ENCODE measurements around the gene TCF25. TPM values are rescaled to one million over a fixed set of nuclear protein-coding genes. Genes with fewer than 3 reads are reported as not detected.

TCF25 gene, protein sequence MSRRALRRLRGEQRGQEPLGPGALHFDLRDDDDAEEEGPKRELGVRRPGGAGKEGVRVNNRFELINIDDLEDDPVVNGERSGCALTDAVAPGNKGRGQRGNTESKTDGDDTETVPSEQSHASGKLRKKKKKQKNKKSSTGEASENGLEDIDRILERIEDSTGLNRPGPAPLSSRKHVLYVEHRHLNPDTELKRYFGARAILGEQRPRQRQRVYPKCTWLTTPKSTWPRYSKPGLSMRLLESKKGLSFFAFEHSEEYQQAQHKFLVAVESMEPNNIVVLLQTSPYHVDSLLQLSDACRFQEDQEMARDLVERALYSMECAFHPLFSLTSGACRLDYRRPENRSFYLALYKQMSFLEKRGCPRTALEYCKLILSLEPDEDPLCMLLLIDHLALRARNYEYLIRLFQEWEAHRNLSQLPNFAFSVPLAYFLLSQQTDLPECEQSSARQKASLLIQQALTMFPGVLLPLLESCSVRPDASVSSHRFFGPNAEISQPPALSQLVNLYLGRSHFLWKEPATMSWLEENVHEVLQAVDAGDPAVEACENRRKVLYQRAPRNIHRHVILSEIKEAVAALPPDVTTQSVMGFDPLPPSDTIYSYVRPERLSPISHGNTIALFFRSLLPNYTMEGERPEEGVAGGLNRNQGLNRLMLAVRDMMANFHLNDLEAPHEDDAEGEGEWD
- 146 and 165 TPM in 2 replicates for total RNA-seq

DNA sequence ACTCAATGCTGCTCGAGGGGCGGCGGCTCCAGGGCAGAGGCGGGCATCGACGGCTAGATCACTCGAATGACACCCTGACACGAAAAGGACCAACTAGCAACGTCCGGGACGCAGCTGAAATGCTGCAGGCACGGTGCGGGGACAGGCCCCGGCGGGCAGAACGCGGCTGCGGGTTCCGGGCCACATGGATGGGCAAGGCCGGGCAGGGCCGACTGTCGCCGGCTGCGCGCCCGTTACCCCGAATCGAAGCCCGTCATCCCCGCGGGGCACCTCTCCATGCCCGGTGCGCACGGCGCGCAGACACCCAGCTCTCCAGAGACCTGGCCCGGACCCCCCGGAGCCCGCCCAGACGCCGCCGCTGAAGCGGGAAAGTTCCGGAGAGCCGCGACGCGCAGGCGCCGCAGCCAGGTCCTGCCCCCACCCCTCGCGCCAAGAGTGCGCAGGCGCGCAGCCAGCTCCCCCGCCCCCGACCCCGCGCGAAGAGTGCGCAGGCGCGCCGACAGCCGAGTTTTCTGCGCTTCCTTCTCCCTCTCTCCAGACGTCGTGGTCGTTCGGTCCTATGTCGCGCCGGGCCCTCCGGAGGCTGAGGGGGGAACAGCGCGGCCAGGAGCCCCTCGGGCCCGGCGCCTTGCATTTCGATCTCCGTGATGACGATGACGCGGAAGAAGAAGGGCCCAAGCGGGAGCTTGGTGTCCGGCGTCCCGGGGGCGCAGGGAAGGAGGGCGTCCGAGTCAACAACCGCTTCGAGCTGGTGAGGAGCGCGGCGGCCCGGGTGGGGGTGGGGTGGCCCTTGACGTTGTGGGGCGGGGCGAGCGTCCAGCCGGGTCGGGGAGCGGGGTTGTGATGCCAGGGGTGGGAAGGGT, at the start of gene TCF25:
TSS of gene TCF25 (plus strand) at position 484 of the 863 bp plus-strand sequence. CDS start at position 560, 76 bp downstream.

DNA sequence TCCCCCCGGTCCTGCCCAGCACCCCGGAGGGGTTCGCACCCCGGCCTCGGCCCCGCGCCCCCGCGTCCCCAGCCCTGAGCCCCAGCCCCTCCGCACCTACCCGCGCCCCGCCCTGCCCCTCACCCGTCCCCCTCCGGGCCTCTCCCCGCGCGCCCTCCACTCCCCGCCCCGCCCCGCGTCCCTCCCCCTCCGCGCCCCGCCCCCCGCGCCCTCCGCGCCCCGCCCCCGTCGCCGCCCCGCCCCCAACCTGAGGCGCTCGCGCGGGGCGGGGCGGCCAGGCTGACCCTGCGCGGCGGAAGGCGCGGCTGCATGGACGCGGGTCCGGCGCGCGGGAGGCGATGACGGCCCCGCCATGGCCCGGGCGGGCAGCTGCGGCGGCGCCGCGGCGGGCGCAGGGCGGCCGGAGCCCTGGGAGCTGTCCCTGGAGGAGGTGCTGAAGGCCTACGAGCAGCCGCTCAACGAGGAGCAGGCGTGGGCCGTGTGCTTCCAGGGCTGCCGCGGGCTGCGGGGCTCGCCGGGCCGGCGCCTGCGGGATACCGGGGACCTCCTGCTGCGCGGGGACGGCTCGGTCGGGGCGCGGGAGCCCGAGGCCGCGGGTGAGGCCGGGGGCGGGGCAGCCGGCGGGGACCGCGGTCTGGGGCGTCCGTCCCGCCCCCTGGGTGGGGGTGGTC, 45.1 kb upstream of the TCF25 start, which contains the start of gene SPIRE2:
TSS of gene SPIRE2 (plus strand) at position 277 of the 671 bp plus-strand sequence. CDS start at position 353, 76 bp downstream.

DNA sequence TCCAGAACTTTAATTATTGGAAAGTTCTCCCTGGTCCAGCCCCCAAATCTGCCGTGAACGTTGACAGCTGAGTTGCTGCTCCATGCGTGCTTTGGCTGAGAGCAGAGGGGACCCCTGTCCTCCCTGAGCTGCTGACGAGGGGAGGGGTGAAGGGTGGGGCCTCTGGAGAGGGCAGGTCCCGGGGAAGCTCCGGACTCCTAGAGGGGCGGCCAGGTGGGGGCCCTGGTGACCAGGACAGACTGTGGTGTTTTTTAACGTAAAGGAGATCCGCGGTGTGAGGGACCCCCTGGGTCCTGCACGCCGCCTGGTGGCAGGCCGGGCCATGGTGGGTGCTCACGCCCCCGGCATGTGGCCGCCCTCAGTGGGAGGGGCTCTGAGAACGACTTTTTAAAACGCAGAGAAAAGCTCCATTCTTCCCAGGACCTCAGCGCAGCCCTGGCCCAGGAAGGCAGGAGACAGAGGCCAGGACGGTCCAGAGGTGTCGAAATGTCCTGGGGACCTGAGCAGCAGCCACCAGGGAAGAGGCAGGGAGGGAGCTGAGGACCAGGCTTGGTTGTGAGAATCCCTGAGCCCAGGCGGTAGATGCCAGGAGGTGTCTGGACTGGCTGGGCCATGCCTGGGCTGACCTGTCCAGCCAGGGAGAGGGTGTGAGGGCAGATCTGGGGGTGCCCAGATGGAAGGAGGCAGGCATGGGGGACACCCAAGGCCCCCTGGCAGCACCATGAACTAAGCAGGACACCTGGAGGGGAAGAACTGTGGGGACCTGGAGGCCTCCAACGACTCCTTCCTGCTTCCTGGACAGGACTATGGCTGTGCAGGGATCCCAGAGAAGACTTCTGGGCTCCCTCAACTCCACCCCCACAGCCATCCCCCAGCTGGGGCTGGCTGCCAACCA, 45.3 kb downstream of the TCF25 start, which contains the start of gene MC1R:
TSS of gene MC1R (plus strand) at position 410 of the 895 bp plus-strand sequence. CDS start at position 807, 397 bp downstream.

DNA sequence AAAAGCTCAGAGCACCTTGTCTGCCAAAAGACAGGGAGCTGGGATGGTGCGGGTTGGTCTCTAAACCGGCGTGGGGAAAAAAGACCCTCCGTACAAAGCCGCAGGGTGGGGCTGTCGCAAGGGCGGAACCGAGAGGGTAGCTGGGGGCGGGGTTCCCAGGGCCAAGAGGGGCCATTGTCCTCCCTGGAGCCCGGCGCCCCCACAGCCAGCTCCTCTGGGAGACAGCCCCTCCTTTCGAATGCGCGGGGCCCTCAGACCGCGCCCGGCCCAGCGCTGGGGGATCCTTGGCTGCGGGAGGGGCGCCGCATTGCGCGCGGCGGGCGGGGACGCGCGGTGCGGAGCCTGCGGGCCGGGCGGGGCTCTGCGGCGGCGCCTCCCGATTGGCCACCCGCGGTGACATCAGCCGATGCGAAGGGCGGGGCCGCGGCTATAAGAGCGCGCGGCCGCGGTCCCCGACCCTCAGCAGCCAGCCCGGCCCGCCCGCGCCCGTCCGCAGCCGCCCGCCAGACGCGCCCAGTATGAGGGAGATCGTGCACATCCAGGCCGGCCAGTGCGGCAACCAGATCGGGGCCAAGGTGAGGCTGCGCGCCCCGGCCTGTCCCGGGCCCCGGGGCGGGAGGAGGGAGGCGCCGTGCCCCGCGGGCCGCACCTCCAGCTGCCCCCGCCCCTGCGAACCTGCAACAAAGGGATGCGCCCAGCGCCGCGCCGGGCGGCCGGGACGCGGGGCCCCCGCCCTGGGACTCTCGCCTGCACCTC, 49.7 kb downstream of the TCF25 start, which contains the start of gene TUBB3:
TSS of gene TUBB3 (plus strand) at position 459 of the 756 bp plus-strand sequence. CDS start at position 519, 60 bp downstream.

Other genes starting within 250 kb of the TCF25 start
- 71.3 and 87.6 TPM in 2 replicates for gene CHMP1A, start 215.9 kb upstream of the TCF25 start, total RNA-seq
- gene SPATA33, start 215.8 kb upstream of the TCF25 start, total RNA-seq = 5.0 TPM in 2 replicates
- gene CDK10, start 186.9 kb upstream of the TCF25 start, total RNA-seq = 49.9 and 54.5 TPM in 2 replicates
- gene SPATA2L, start 171.9 kb upstream of the TCF25 start, total RNA-seq = 9.5 and 16.9 TPM in 2 replicates
- gene VPS9D1, start 152.7 kb upstream of the TCF25 start, total RNA-seq = 7.4 and 9.1 TPM in 2 replicates
- 9.5 and 18.5 TPM in 2 replicates for gene ZNF276, start 152.1 kb upstream of the TCF25 start, total RNA-seq
- gene FANCA, start 56.9 kb upstream of the TCF25 start, total RNA-seq = 1.8 and 9.5 TPM in 2 replicates
- 0.30 and 1.4 TPM in 2 replicates for gene SPIRE2, start 45.1 kb upstream of the TCF25 start, total RNA-seq
- gene MC1R, start 45.3 kb downstream of the TCF25 start, total RNA-seq = 7.4 and 7.8 TPM in 2 replicates
- gene TUBB3, start 49.8 kb downstream of the TCF25 start, total RNA-seq = 124 and 492 TPM in 2 replicates
- 86.4 and 89.0 TPM in 2 replicates for gene DEF8, start 75.2 kb downstream of the TCF25 start, total RNA-seq
- gene DBNDD1, start 145.9 kb downstream of the TCF25 start, total RNA-seq = 0.89 and 3.5 TPM in 2 replicates
- not detected in 2 replicates for gene PRDM7, start 203.7 kb downstream of the TCF25 start, total RNA-seq

Measured in smooth muscle cell of the umbilical artery (primary cell).